Panc1 (cell line): ENCODE data around the gene TEX14. TPM values are rescaled to one million over a fixed set of nuclear protein-coding genes. Genes with fewer than 3 reads are reported as not detected.

Experiments used
- ATAC-seq: fragments of 200-7000 bp; cut with Tn5 transposase; 2 replicates; pipeline ENCODE4 v1.9.1; 2020; ENCODE audit warnings: mild to moderate bottlenecking, moderate library complexity
- BruUV-seq: library from RNA; stranded (reverse); fragments of 400-500 nt; replicated peaks from 2 replicates; lab custom pipeline; 2021; lab: Mats Ljungman, UMichigan
- CTCF ChIA-PET: fragments of 300-600 bp; sonication (Branson Sonifier 250); formaldehyde crosslinking; loops from one replicate; lab custom pipeline; 2022; ENCODE audit warnings: antibody characterized with exemption; lab: Charles Lee
- POLR2A ChIA-PET: fragments of 300-600 bp; sonication (Branson Sonifier 250); formaldehyde crosslinking; loops from one replicate; lab custom pipeline; 2022; ENCODE audit warnings: antibody characterized with exemption; lab: Charles Lee
- DNase-seq: peaks from one replicate; pipeline ENCODE4 v3.0.0-alpha.2; 2010; ENCODE audit warnings: low read depth, low spot score
- H3K27ac ChIP-seq: 2 replicates; pipeline ENCODE4 v1.5.1; 2011; ENCODE audit warnings: mild to moderate bottlenecking, low read length, inconsistent platforms
- H3K27me3 ChIP-seq: fragments of 200-500 bp; sonication (Bioruptor generic); 2 replicates; pipeline ENCODE4 v1.6.0; 2014; ENCODE audit warnings: low read length, inconsistent platforms; ENCODE audit not compliant: control insufficient read depth, insufficient read depth
- H3K36me3 ChIP-seq: fragments of 200-500 bp; sonication (Bioruptor generic); 2 replicates; pipeline ENCODE4 v1.5.1; 2014; ENCODE audit warnings: inconsistent platforms, mild to moderate bottlenecking, low read length, moderate library complexity; ENCODE audit not compliant: control insufficient read depth, insufficient read depth
- H3K4me1 ChIP-seq: 2 replicates; pipeline ENCODE4 v1.5.1; 2011; ENCODE audit warnings: inconsistent platforms, mild to moderate bottlenecking, low read length, moderate library complexity; ENCODE audit not compliant: control insufficient read depth, insufficient read depth
- H3K4me3 ChIP-seq, 2 experiments: 2 replicates each; pipeline ENCODE4 v1.5.1; 2011 to 2012; ENCODE audit warnings: low read depth in 2 of 2, low read length in 2 of 2, mild to moderate bottlenecking in 2 of 2, inconsistent platforms in 1 of 2, moderate library complexity in 1 of 2
- H3K9me3 ChIP-seq: fragments of 200-500 bp; sonication (Bioruptor generic); 2 replicates; pipeline ENCODE4 v1.5.1; 2014; ENCODE audit warnings: low read depth, mild to moderate bottlenecking, inconsistent platforms, low read length, moderate library complexity; ENCODE audit not compliant: control insufficient read depth, insufficient read depth
- POLR2AphosphoS5 ChIP-seq: IDR thresholded peaks from 2 replicates; pipeline ENCODE4 v1.6.1; 2012; ENCODE audit warnings: mild to moderate bottlenecking, low read depth, low read length, moderate library complexity
- REST ChIP-seq, 2 experiments: IDR thresholded peaks; 2 replicates each; pipeline ENCODE4 v1.6.1; 2011 to 2012; ENCODE audit warnings: low read depth in 2 of 2, control low read depth in 1 of 2, low read length in 1 of 2, mild to moderate bottlenecking in 1 of 2, moderate library complexity in 1 of 2; ENCODE audit not compliant: insufficient read depth in 1 of 2
- SIN3A ChIP-seq: IDR thresholded peaks from 2 replicates; pipeline ENCODE4 v1.6.1; 2012; ENCODE audit warnings: low read depth, mild to moderate bottlenecking, low read length, moderate library complexity, borderline replicate concordance; ENCODE audit not compliant: insufficient read depth
- TCF7L2 ChIP-seq: IDR thresholded peaks from 2 replicates; pipeline ENCODE4 v1.6.1; 2011; ENCODE audit warnings: mild to moderate bottlenecking, low read depth, low read length, inconsistent platforms
- in situ Hi-C: cut with HindIII; loops from 2 replicates; pipeline ENCODE4 v1.10.0; 2016; ENCODE audit warnings: low sequenced_read_pairs, low pct_unique_long_range_greater_than_20kb
- intact Hi-C: fragments of 100-400 bp; cut with micrococcal nuclease; formaldehyde crosslinking; loops from one replicate; pipeline ENCODE4 v1.10.0; 2022; ENCODE audit not compliant: unreplicated experiment
- total RNA-seq: library from RNA; stranded (reverse); gene quantifications from one replicate; pipeline ENCODE4 v1.2.1, GENCODE V29; 2021; ENCODE audit not compliant: unreplicated experiment
- TF ChIP-seq, protein P1 (sequence below): fragments of 450-650 bp; IDR thresholded peaks from 2 replicates; pipeline ENCODE4 v1.5.1; 2017; ENCODE audit warnings: mild to moderate bottlenecking

Gene TEX14
- total RNA-seq, 1 experiment from 2014 or later, result not detected

GRCh38 chr17:58624751-58625150 lies 67.1 kb downstream of the TEX14 start:
- no peak overlapping the region for H3K4me3 ChIP-seq
- in situ Hi-C loops, result no loop called here
- DNase-seq (no peak), ATAC-seq (no peak)
- CTCF ChIA-PET, result no interaction called here
- intact Hi-C loops, result no loop called here
- POLR2A ChIA-PET, result no interaction called here
- no peak overlapping the region for H3K27ac ChIP-seq
- H3K9me3 ChIP-seq, result no peaks in the 10 kb centered on the region
- no peaks in the 10 kb centered on the region for H3K36me3 ChIP-seq
- BruUV-seq, result no TSS peak
- no peaks in the 10 kb centered on the region for H3K4me1 ChIP-seq
- TF ChIP-seq POLR2AphosphoS5 (no peak), REST (IDR thresholded peaks at IDR 0.05; ENCODE audit: insufficient read depth in 1 of 2, low read depth in 2 of 2, low read length in 1 of 2) (no peak), TCF7L2 (no peak), SIN3A (no peak)
- TF ChIP-seq, protein P1, sequence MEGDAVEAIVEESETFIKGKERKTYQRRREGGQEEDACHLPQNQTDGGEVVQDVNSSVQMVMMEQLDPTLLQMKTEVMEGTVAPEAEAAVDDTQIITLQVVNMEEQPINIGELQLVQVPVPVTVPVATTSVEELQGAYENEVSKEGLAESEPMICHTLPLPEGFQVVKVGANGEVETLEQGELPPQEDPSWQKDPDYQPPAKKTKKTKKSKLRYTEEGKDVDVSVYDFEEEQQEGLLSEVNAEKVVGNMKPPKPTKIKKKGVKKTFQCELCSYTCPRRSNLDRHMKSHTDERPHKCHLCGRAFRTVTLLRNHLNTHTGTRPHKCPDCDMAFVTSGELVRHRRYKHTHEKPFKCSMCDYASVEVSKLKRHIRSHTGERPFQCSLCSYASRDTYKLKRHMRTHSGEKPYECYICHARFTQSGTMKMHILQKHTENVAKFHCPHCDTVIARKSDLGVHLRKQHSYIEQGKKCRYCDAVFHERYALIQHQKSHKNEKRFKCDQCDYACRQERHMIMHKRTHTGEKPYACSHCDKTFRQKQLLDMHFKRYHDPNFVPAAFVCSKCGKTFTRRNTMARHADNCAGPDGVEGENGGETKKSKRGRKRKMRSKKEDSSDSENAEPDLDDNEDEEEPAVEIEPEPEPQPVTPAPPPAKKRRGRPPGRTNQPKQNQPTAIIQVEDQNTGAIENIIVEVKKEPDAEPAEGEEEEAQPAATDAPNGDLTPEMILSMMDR, result no peak
- no peaks in the 10 kb centered on the region for H3K27me3 ChIP-seq

- Histone ChIP-seq H3K27me3 (no peaks in the 10 kb centered on the region), H3K4me1 (no peaks in the 10 kb centered on the region), H3K4me3 (no peak overlapping the region), H3K9me3 (no peaks in the 10 kb centered on the region), H3K36me3 (no peaks in the 10 kb centered on the region), H3K27ac (no peak overlapping the region)
- no TSS peak for BruUV-seq
- ChIA-PET CTCF (no interaction called here), POLR2A (no interaction called here)
- no peak for ATAC-seq
- TF ChIP-seq TCF7L2 (no peak), REST (IDR thresholded peaks at IDR 0.05; ENCODE audit: insufficient read depth in 1 of 2, low read depth in 2 of 2, low read length in 1 of 2) (no peak), SIN3A (no peak), POLR2AphosphoS5 (no peak)
- TF ChIP-seq, protein P1, result no peak
- intact Hi-C loops (no loop called here), in situ Hi-C loops (no loop called here)
- no peak for DNase-seq
These were observed 70.7 kb downstream of the TEX14 start for GRCh38 chr17:58621174-58621573.
